SK-N-SH treated with all-trans-retinoic acid at 6 μM for 48 hours (cell line): ENCODE measurements around the gene ATG4C.

Source experiments
- ATAC-seq: fragments of 200-7000 bp; cut with Tn5 transposase; 3 replicates; pipeline ENCODE4 v1.9.1; 2020; ENCODE audit warnings: mild to moderate bottlenecking, moderate library complexity
- ARNTL ChIP-seq: fragments of 450-650 bp; formaldehyde crosslinking; IDR thresholded peaks from 2 replicates; pipeline ENCODE4 v1.5.0; 2020; ENCODE audit warnings: low read depth, mild to moderate bottlenecking, moderate library complexity, borderline replicate concordance
- BACH2 ChIP-seq: fragments of 250-450 bp; sonication (Bioruptor Pico); IDR thresholded peaks from 2 replicates; pipeline ENCODE4 v1.9.0; 2021; ENCODE audit warnings: mild to moderate bottlenecking, borderline replicate concordance
- CSDC2 ChIP-seq: fragments of 250-450 bp; sonication (Bioruptor Pico); IDR thresholded peaks from 2 replicates; pipeline ENCODE4 v1.5.0; 2020; ENCODE audit warnings: mild to moderate bottlenecking, moderate library complexity
- CSRNP3 ChIP-seq: fragments of 250-450 bp; sonication (Bioruptor Pico); IDR thresholded peaks from 2 replicates; pipeline ENCODE4 v1.5.1; 2021; ENCODE audit warnings: mild to moderate bottlenecking, moderate library complexity
- ESRRG ChIP-seq: fragments of 250-450 bp; sonication (Bioruptor Pico); IDR thresholded peaks from 2 replicates; pipeline ENCODE4 v1.6.1; 2021; ENCODE audit warnings: mild to moderate bottlenecking
- GLIS3 ChIP-seq: fragments of 250-450 bp; sonication (Bioruptor Pico); IDR thresholded peaks from 2 replicates; pipeline ENCODE4 v1.5.0; 2020; ENCODE audit warnings: mild to moderate bottlenecking, moderate library complexity
- ISL1 ChIP-seq: fragments of 250-450 bp; sonication (Bioruptor Pico); IDR thresholded peaks from 2 replicates; pipeline ENCODE4 v2.1.2; 2022; ENCODE audit warnings: mild to moderate bottlenecking, moderate library complexity
- OSR1 ChIP-seq: fragments of 250-450 bp; sonication (Bioruptor Pico); IDR thresholded peaks from 2 replicates; pipeline ENCODE4 v1.8.0; 2022; ENCODE audit warnings: moderate library complexity, mild to moderate bottlenecking, inconsistent platforms
- POU6F1 ChIP-seq: fragments of 250-450 bp; sonication (Bioruptor Pico); IDR thresholded peaks from 2 replicates; pipeline ENCODE4 v1.8.0; 2021; ENCODE audit warnings: low read depth, mild to moderate bottlenecking, moderate library complexity, borderline replicate concordance
- RARB ChIP-seq: fragments of 250-450 bp; sonication (Bioruptor Pico); IDR thresholded peaks from 2 replicates; pipeline ENCODE4 v1.8.0; 2021; ENCODE audit warnings: mild to moderate bottlenecking, moderate library complexity
- SNAI2 ChIP-seq: fragments of 250-450 bp; sonication (Bioruptor Pico); IDR thresholded peaks from 2 replicates; pipeline ENCODE4 v1.5.0; 2020; ENCODE audit warnings: mild to moderate bottlenecking, moderate library complexity
- TOX ChIP-seq: fragments of 250-450 bp; sonication (Bioruptor Pico); IDR thresholded peaks from 2 replicates; pipeline ENCODE4 v1.8.0; 2021; ENCODE audit warnings: mild to moderate bottlenecking, moderate library complexity, borderline replicate concordance
- TSHZ2 ChIP-seq: fragments of 250-450 bp; sonication (Bioruptor Pico); IDR thresholded peaks from 2 replicates; pipeline ENCODE4 v1.5.0; 2020; ENCODE audit warnings: mild to moderate bottlenecking, moderate library complexity
- ZC3H10 ChIP-seq: fragments of 250-450 bp; sonication (Bioruptor Pico); IDR thresholded peaks from 2 replicates; pipeline ENCODE4 v1.5.1; 2021; ENCODE audit warnings: mild to moderate bottlenecking, moderate library complexity
- ZFP3 ChIP-seq: fragments of 250-450 bp; sonication (Bioruptor Pico); IDR thresholded peaks from 2 replicates; pipeline ENCODE4 v1.5.0; 2020; ENCODE audit warnings: mild to moderate bottlenecking, moderate library complexity
- ZNF565 ChIP-seq: fragments of 450-650 bp; formaldehyde crosslinking; conservative IDR thresholded peaks from 2 replicates; pipeline ENCODE4 v1.5.0; 2020; ENCODE audit warnings: low read depth, mild to moderate bottlenecking, moderate library complexity
- ZNF70 ChIP-seq: fragments of 450-650 bp; formaldehyde crosslinking; IDR thresholded peaks from 2 replicates; pipeline ENCODE4 v1.5.0; 2020; ENCODE audit warnings: mild to moderate bottlenecking, moderate library complexity
- ZNF8 ChIP-seq: fragments of 450-650 bp; formaldehyde crosslinking; IDR thresholded peaks from 2 replicates; pipeline ENCODE4 v1.5.0; 2020; ENCODE audit warnings: mild to moderate bottlenecking, moderate library complexity

Gene ATG4C

GRCh38 chr1:62900566-62900965, 116.6 kb downstream of the ATG4C start (continued):
- TF ChIP-seq ZNF565 (CRISPR knock-in tag) (no peak), TOX (CRISPR knock-in tag) (no peak), ESRRG (CRISPR knock-in tag) (no peak), CSRNP3 (no peak)

GRCh38 chr1:62901650-62902049, 117.7 kb downstream of the ATG4C start:
- ATAC-seq = no peak
- TF ChIP-seq BACH2 (CRISPR knock-in tag) (no peak), ESRRG (CRISPR knock-in tag) (no peak), ZNF8 (CRISPR knock-in tag) (no peak), TOX (CRISPR knock-in tag) (no peak), ZNF565 (CRISPR knock-in tag) (no peak), TSHZ2 (no peak), ARNTL (no peak), GLIS3 (CRISPR knock-in tag) (no peak)

GRCh38 chr1:62903522-62903921, 119.6 kb downstream of the ATG4C start:
- TF ChIP-seq SNAI2 (no peak), ISL1 (CRISPR knock-in tag) (no peak), TOX (CRISPR knock-in tag) (no peak)
- TF ChIP-seq, all 23 proteins: peak for 0
- ATAC-seq = no peak

- ATAC-seq = no peak
- TF ChIP-seq TSHZ2 (no peak), ARNTL (no peak)
Observed at GRCh38 chr1:62903982-62904855, 120.3 kb downstream of the ATG4C start.

- ATAC-seq = no peak
- TF ChIP-seq ISL1 (CRISPR knock-in tag) (no peak), TSHZ2 (no peak), ZC3H10 (CRISPR knock-in tag) (no peak), BACH2 (CRISPR knock-in tag) (no peak), RARB (CRISPR knock-in tag) (no peak), CSDC2 (CRISPR knock-in tag) (no peak), OSR1 (CRISPR knock-in tag) (no peak), GLIS3 (CRISPR knock-in tag) (no peak), ESRRG (CRISPR knock-in tag) (no peak), ZNF70 (no peak), SNAI2 (no peak), ZNF8 (CRISPR knock-in tag) (no peak), ZFP3 (CRISPR knock-in tag) (no peak), TOX (CRISPR knock-in tag) (no peak), POU6F1 (CRISPR knock-in tag) (no peak), ARNTL (no peak), ZNF565 (CRISPR knock-in tag) (no peak), CSRNP3 (no peak)
Observed at GRCh38 chr1:62904856-62905225, 120.9 kb downstream of the ATG4C start.
